GM12801 (cell line): Measurements from ENCODE around the gene GPR143.

ENCODE experiments used
- TF ChIP-seq, protein P1 (sequence below): IDR thresholded peaks from one replicate; pipeline ENCODE4 v1.5.1; 2011; ENCODE audit warnings: control low read depth; ENCODE audit not compliant: insufficient read length; ENCODE audit errors: extremely low read depth

Gene GPR143

GRCh38 chrX:9687899-9688298 lies 77.7 kb downstream of the GPR143 start:
- TF ChIP-seq, protein P1, sequence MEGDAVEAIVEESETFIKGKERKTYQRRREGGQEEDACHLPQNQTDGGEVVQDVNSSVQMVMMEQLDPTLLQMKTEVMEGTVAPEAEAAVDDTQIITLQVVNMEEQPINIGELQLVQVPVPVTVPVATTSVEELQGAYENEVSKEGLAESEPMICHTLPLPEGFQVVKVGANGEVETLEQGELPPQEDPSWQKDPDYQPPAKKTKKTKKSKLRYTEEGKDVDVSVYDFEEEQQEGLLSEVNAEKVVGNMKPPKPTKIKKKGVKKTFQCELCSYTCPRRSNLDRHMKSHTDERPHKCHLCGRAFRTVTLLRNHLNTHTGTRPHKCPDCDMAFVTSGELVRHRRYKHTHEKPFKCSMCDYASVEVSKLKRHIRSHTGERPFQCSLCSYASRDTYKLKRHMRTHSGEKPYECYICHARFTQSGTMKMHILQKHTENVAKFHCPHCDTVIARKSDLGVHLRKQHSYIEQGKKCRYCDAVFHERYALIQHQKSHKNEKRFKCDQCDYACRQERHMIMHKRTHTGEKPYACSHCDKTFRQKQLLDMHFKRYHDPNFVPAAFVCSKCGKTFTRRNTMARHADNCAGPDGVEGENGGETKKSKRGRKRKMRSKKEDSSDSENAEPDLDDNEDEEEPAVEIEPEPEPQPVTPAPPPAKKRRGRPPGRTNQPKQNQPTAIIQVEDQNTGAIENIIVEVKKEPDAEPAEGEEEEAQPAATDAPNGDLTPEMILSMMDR, result no peak

- TF ChIP-seq, protein P1, result no peak
Measured at GRCh38 chrX:9683350-9683749, 82.3 kb downstream of the GPR143 start.

DNA sequence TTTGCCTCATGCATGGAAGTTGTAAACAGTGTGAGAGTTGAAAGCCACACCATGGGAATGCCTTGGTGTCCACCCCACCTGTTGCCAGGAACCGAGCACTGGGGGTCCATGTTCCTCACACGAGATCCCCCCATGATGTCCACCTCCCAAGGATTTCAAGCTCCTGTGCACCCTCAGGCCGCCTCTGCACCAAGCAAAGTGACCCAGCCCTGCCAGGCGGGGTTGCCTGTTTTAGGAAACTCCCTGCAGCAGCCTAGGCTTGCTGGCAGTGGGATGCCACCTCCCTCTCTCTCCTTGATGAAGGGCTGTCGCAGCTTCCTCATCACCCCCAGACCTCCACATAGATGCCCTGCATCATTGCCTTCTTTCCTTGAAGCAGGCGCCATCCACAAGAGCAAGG lies 82.8 kb downstream of the GPR143 start:
- TF ChIP-seq, protein P1, result no peak

DNA sequence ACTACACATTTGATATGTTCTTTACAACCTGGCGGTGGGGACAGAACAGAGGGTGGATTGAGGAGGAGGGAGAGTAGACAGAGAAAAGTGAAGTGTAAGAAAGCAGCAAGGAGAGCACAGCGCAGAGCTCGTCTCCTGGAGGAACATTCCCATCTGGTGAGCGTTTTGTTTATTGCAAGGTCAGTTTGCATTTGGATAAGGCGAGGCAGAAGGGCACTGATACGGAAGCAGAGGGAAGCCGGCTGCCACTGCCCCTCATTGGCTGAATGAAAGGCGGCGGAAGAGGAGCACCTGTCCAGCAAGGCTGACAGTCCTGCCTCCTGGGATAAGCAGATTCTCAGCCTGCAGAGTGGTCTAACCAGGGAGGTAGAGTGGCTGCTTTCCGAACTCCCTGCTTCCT lies 83.2 kb downstream of the GPR143 start:
- TF ChIP-seq, protein P1, result no peak

DNA sequence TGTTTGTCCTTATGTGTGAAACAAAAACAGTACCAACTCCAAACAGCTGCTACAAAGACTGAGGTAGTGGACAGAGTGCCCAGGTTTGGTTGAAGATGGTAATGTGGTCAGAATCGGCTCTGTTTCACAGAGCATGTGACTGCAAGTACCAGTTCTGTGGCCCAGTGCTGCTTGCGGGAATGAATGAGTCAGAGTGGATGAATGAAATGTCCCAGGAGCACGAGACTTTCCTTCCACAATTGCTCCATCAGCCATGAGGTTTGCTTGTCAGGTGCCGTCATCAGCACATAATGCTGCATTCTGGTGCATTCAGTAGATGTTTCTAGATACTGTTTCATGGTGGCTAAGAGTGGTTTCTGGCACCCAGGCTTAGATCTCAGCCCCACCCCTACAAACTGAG lies 84.2 kb downstream of the GPR143 start:
- TF ChIP-seq, protein P1, result no peak

GRCh38 chrX:9681011-9681410 lies 84.6 kb downstream of the GPR143 start:
- TF ChIP-seq, protein P1, result no peak

- TF ChIP-seq, protein P1, result no peak
Measured at GRCh38 chrX:9678215-9678965, 87.3 kb downstream of the GPR143 start.
